Glutamatergic neuron (in vitro differentiated cells): Measurements from ENCODE around the gene UCN2. TPM values are rescaled to one million over a fixed set of nuclear protein-coding genes. Genes with fewer than 3 reads are reported as not detected.

Source experiments
- DNase-seq: peaks from one replicate; pipeline ENCODE4 v3.0.0; 2022
- H3K27ac Mint-ChIP-seq: one replicate; pipeline ENCODE4 v1.8.0; 2020; ENCODE audit warnings: mild to moderate bottlenecking, mixed read lengths, inconsistent platforms; ENCODE audit not compliant: unreplicated experiment
- H3K27me3 Mint-ChIP-seq: one replicate; pipeline ENCODE4 v1.8.0; 2020; ENCODE audit warnings: mild to moderate bottlenecking, moderate library complexity, mixed read lengths, inconsistent platforms; ENCODE audit not compliant: unreplicated experiment
- H3K36me3 Mint-ChIP-seq: one replicate; pipeline ENCODE4 v1.8.0; 2020; ENCODE audit warnings: mild to moderate bottlenecking, mixed read lengths, inconsistent platforms; ENCODE audit not compliant: unreplicated experiment
- H3K4me1 Mint-ChIP-seq: one replicate; pipeline ENCODE4 v1.8.0; 2020; ENCODE audit warnings: mild to moderate bottlenecking, low read depth, mixed read lengths, inconsistent platforms; ENCODE audit not compliant: unreplicated experiment
- H3K4me3 Mint-ChIP-seq: one replicate; pipeline ENCODE4 v1.8.0; 2020; ENCODE audit warnings: mild to moderate bottlenecking, mixed read lengths, inconsistent platforms; ENCODE audit not compliant: unreplicated experiment
- H3K9me3 Mint-ChIP-seq: one replicate; pipeline ENCODE4 v1.8.0; 2020; ENCODE audit warnings: mild to moderate bottlenecking, moderate library complexity, mixed read lengths, inconsistent platforms; ENCODE audit not compliant: unreplicated experiment
- total RNA-seq: library from RNA; stranded (reverse); fragmentation: NEBNext Ultra II Directional; extraction: Animal tissue kit (Norgen Biotek cat#: 25700); gene quantifications from one replicate; pipeline ENCODE4 v1.2.1, GENCODE V29; 2021; ENCODE audit not compliant: unreplicated experiment
- TF ChIP-seq, protein P1 (sequence below): fragments of 200-600 bp; sonication (generic); IDR thresholded peaks from one replicate; pipeline ENCODE4 v1.5.0; 2021; ENCODE audit not compliant: partially characterized antibody, unreplicated experiment

UCN2 gene
- total RNA-seq, 1 donor from 2014 or later, result 4.3 TPM

DNA sequence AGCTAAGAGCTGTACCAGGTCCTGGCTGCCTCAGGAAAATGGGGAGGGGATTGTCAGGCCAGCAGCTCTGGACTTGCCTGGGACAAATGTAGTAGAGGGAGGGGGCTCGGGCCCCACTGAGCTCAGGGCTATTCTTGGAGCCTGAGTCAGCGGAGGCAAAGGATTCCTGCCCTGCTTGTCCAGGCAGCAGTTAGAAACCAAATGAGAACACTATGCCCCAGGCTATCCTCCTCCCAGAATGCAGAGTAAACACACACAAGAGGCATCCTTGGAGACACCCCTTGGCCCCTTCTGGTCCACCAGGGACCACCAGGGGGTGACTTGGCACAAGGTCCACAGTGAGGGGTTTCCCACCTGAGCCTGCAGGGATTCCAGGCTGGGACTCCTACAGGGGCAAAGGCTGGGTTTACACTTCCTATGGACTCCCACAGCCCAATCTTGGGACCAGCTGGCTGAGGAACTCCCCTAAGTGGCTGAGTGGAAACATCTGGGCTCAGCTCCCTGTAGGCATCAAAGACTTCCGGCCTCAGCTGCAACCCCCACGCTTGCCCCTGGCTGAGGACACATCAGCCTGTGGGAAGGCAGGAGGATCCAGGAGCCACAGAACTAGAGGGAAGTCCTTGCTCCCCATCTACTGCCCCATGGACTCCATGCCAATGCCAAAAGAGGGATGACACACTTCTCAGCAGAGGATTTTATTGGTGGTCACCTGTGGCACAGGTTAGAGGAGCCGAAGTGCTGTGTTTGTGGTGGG, 34.9 kb upstream of the UCN2 start:
- TF ChIP-seq, protein P1, sequence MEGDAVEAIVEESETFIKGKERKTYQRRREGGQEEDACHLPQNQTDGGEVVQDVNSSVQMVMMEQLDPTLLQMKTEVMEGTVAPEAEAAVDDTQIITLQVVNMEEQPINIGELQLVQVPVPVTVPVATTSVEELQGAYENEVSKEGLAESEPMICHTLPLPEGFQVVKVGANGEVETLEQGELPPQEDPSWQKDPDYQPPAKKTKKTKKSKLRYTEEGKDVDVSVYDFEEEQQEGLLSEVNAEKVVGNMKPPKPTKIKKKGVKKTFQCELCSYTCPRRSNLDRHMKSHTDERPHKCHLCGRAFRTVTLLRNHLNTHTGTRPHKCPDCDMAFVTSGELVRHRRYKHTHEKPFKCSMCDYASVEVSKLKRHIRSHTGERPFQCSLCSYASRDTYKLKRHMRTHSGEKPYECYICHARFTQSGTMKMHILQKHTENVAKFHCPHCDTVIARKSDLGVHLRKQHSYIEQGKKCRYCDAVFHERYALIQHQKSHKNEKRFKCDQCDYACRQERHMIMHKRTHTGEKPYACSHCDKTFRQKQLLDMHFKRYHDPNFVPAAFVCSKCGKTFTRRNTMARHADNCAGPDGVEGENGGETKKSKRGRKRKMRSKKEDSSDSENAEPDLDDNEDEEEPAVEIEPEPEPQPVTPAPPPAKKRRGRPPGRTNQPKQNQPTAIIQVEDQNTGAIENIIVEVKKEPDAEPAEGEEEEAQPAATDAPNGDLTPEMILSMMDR, result no peak
- H3K27ac Mint-ChIP-seq, result peak overlapping the region; percentile 5

DNA sequence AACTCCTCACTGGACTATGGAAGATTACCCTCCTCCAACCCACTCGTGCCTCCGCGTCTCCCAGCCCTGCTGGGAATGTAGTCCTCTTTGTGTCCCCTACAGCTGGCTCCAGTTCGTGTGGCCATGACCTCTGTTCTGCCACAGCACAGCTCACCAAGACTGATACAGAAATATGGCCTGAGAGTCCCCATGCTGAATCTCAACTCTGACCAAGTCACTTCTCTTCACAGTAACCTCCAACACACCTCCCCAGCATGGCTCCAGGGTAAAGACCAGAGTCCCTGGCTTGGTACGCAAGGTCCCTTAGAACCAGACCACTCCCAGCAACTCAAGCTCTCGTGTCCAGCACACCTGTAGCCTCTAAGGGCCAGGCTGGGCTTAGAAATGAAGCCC, 33.8 kb upstream of the UCN2 start:
- Mint-ChIP-seq H3K9me3 (peaks cover 11% of the 10 kb centered on the region), H3K4me1 (peaks cover 12% of the 10 kb centered on the region), H3K36me3 (peaks cover 5% of the 10 kb centered on the region), H3K27me3 (peaks cover 12% of the 10 kb centered on the region), H3K4me3 (peak overlapping the region; percentile 50), H3K27ac (peak overlapping the region; percentile 82)
- peak; percentile 11 for DNase-seq
- TF ChIP-seq, protein P1, result no peak

More for the DNA sequence above, 34.9 kb upstream of the UCN2 start:
- Mint-ChIP-seq H3K36me3 (peaks cover 5% of the 10 kb centered on the region), H3K4me3 (no peak overlapping the region), H3K9me3 (peaks cover 11% of the 10 kb centered on the region), H3K4me1 (peaks cover 12% of the 10 kb centered on the region), H3K27me3 (peaks cover 13% of the 10 kb centered on the region)
- no peak for DNase-seq

DNA sequence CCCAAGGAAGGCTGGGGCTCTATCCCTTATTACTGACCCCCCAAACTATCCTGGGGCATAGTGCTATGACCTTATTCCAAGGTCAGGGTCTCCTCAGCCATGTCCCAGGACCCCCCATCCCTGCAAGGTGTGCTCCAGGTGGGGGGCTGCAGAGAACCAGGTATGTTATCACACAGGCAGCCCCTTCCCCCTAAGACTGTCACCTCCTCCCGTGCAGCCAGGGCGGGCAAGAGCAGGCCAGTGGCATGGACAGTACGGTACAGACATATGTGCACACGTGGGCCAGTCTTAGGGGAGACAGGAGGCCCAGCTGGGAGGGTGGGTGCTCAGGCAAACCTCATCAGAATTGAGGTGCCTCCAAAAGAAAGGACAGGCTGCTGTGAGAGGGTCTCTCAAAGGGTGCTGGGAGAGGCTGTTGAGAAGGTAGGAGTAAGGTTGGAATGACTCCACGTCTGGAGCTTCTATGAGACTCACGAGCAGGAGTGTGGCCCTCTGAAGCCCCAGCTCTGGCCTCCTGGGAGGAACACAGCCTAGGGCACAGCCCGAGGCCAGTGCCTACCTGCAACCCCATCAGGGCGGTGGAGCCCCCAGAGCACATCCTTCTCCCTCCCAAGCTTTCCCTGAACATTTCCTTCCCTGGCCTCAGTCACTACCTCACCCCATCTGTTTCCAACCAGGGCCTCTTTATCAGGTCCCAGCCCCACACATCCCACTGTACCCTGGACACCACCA, 33.3 kb upstream of the UCN2 start:
- Mint-ChIP-seq H3K27ac (peak overlapping the region; percentile 82), H3K4me3 (peak overlapping the region; percentile 50), H3K9me3 (peaks cover 9% of the 10 kb centered on the region), H3K36me3 (peaks cover 5% of the 10 kb centered on the region), H3K27me3 (peaks cover 12% of the 10 kb centered on the region), H3K4me1 (peaks cover 12% of the 10 kb centered on the region)
- DNase-seq, result peak; percentile 10
- TF ChIP-seq, protein P1, result no peak

DNA sequence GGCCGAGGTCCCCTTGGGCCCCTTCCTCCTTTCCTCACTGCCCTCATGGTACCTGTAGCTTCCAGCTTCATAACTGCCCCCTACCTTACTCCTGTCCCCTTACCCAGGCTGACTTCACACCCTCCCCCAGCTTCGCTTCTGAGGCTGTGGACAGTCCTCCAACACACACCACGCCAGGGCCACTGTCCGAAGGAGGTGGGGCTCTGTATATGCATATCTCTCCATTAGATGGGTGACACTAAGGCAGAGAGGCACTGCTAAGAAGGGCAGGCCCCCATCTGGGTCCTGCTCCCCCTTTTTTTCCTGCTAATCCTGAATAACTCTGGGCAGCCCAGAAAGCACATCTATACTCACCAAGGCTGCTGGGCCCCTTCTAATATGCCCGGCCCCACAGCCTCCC, 32.6 kb upstream of the UCN2 start:
- H3K36me3 Mint-ChIP-seq, result peaks cover 5% of the 10 kb centered on the region
- H3K27ac Mint-ChIP-seq, result no peak overlapping the region
- DNase-seq, result peak; percentile 11
- H3K9me3 Mint-ChIP-seq, result peaks cover 8% of the 10 kb centered on the region
- H3K4me3 Mint-ChIP-seq, result peak overlapping the region; percentile 20
- TF ChIP-seq, protein P1, result no peak
- H3K27me3 Mint-ChIP-seq, result peaks cover 12% of the 10 kb centered on the region
- H3K4me1 Mint-ChIP-seq, result peaks cover 12% of the 10 kb centered on the region
